Limb (tissue), 2 donors: ENCODE results near the gene CSF1R.
A peak's percentile ranks its signal among the peaks of the same experiment; 100 is the strongest.

ENCODE experiments used
- DNase-seq, 2 donors: peaks; one replicate each; pipeline ENCODE4 v3.0.0-alpha.2; 2016; ENCODE audit errors: extremely low spot score in 2 of 2

Gene CSF1R

DNA sequence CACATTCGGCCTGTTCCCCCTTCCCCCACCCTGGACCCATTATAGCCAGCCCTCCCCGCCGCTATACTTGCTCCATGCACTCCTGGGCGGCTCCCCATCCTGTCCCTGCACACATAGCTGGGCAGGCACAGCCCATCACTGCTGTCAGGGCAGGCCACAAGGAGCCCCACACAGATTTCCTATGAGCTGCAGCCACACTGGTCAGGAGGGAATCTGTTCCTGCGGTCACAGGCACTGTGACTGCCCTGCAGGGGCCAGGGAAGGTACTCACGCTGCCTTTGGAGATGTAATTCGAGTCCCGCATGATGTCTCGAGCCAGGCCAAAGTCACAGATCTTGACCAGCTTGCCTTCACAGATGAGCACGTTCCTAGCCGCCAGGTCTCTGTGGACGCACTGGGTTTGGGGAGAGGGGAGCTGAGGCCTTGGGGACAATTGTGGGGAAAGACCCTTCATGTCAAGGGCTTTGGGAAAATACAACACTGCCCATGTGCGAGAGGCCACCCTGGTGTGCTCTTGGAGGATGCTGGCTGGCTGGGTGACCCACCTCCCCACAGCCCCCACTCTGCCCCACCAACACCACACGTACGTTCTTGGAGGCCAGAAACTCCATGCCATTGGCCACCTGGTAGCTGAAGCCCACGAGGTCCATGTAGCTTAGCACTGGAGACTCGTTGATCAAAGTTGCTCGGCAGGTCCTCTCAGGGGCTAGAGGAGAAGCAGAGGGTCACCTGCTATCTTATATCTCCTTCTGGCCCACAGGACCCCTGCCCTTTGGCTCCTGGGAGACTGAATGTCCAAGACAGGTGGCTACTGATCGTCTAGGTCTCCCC is 34.5 kb upstream of the CSF1R start:
- DNase-seq = no peak

DNA sequence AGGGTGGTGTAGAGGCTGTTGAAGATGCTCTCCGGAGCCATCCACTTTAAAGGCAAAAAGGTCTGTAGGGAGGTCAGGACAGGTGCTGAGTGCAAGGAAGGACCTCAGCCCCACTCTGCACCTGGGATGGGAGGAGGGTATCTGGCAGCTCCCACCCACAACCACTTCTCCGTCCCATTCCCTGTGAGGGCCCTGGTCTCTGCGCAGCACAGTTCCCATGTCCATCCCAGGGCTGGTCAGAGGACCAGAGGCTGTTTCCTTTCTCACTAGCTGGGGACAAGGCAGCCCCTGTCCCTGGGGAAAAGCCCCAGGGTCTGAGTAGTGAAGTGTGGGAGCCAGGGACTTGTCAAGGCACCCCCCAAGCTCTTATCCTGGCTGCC is 33.7 kb upstream of the CSF1R start:
- peak in 1 of 2 donors; percentile 23 for DNase-seq

DNA sequence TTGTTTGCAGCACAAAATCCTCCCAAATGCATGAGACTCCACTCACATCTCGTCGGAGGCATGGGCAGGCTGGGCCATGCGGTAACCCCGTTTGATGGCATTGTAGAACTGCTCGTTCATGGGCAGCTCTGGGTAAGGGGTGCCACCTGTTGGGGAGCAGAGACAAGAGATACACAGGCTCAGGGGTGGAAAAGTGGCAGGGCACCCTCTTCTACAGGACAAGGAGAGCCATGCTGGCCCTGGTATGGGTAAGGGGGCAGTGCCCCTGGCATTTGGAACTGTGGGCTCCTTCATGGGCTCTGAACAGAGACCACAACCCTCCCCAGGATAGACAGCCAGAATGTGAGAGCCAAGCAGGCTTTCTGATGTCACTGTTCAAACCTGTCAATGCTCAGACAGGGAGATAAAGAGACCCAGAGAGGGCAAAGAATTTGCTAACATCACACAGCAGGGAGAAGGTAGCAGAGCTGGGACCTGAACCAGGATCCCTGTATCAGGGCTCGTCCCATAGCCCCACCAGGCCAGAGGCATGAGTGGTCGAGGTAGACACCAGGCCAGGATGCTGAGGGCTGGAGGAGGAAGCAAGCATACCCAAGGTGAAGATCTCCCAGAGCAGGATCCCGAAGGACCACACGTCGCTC is 33.2 kb upstream of the CSF1R start:
- peak in 1 of 2 donors; percentile 19 for DNase-seq

DNA sequence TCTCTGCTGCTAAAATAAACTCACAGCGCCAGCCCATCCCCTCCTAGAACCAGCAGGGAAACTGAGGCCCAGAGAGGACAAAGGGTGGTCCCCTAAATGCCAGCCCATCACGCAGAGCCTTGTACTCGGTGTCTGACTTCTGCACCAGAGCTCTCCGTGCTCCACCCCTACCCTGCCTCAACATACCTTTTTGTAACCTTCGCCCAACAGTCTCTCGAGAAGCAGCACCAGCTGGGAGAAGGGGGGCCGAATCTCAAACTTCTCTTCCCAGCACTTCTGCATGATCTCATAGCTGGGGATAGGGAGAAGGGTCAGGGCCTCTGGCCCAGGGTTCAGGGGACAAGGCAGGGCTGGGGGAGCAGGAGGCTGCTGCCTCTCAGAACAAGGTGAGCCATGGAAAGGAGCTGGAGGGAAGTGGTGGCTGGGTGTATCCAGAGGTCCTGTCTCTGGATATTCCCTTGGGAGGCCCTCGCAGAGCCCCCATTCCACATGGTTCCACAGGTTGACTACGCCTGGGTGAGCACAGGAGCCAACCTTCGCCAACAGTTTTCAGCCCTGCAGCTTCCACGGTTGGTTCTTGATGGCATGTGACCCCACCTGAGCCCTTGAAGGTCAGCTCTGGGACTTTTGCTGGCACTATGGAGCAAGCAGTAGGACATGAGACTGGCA is 32.3 kb upstream of the CSF1R start:
- DNase-seq = peak in 1 of 2 donors; percentile 21

DNA sequence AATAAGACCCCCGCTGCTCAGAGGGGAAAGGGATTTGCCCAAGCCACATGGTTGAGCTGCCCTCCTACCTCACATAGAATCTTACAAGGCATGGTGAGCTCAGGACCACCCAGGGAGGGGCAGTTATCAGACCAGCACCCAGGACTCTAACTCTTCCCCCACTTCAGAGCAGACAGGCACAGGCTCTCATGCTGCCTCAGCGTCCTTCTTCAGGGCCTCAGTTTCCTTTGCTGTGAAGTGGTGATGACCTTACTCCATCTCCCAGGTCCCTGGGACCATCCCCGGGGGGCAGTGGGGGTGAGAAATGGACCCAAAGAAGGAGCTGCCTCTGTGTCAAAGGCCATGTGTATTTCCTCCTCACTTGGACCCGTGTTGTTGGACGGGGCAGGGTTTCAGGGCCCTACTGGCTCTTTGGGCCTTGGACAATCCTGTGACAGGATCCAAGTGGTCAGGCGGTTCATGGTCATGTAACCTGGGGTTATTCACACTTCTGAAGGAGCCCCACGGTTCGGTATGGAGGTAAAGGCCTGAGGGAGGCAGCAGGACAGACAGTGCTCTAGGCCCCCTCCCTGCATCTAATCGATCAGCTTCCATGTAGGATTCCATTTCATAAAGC is 31.7 kb upstream of the CSF1R start:
- peak in 1 of 2 donors; percentile 14 for DNase-seq

DNA sequence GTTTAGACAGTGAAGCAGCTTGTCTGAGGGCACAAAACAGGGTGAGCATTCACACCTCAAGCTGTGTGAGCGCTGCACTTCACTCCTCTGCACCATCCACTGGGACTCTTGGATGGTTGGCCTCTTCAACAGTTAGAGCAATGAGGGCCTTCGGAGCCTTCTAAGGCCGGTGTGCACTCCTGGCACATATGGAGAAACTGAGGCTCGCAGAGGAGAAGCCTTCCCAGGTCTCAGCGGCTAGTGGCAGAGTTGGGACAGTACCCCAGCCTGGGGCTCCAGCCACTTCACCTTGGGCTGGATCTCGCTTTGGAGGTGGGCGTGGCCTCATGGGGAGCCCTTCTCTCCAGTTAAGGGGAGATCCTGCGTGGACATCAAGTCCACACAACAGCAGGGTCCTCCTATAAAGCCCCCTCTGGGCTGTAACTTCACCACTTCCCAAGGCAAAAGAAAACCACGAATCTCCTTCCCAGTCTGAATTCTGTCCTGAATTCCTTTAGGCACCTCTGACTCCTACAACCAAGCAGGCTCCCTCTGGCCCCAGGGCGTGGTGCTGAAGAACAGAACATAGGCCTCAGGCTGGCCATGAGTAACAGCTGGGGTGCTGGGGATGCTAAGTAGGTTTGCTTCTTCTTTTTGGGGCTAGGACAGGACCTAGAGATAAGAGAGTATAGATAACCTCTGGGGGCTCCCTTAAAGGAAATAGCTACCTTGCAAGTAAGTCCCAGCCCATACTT is 30.5 kb upstream of the CSF1R start:
- peak in 1 of 2 donors; percentile 23 for DNase-seq

DNA sequence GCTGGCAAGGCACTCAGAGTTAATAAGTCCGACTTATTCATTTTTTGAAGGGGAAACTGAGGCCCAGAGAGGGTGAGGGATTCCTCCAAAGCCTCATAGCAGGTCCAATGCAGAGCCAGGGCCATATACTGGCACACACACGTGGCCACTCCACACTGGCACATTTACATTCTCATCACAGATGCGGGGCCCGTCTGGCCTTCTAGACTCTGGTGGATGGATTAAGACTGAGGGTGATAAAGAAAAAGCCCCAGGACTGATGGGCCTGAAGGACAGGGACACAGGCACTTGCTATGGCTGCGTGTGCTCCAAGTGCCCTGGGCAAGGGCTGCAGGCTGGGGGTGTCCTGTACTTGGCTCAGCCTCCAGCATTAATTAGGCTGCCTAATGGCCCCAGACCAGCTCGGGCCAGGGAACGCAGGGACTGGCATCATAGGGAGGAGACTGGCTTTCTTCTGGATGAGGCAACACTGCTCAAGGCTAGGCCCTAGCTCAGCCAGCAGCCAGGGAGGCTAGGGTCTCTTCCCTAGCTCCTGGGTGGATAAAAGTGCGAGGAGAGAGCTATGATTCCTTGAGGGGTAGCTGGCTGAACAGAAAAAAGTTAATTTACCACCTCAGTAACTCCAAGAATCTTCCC is 28.5 kb upstream of the CSF1R start:
- peak in 1 of 2 donors; percentile 20 for DNase-seq

DNA sequence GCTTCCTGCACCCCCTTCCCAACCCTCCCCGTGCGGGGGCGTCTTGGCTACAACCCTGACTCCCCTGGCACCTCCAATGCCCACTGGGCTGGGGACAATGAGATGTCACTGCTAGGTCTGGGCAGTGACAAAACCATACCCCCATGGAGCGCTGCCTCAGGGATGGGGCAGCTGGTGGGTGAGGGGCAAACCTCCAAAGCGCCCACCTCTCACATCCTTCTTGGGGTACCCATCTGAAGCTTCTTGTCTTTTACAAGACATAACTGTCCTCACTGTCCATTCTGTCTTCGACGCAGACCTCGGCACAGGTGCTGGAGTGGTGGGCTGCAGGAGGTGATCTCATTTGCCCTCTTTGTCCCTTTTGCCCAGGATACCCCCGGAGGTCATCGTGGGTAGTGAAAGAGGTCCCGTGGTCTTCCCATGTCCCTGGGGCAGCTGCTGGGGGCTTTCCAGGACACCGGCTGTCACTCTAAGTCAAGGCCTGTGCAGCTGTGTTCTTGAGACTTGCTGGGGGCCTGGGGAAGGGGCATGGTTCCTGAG is 27.8 kb upstream of the CSF1R start:
- DNase-seq = peak in 1 of 2 donors; percentile 30

DNA sequence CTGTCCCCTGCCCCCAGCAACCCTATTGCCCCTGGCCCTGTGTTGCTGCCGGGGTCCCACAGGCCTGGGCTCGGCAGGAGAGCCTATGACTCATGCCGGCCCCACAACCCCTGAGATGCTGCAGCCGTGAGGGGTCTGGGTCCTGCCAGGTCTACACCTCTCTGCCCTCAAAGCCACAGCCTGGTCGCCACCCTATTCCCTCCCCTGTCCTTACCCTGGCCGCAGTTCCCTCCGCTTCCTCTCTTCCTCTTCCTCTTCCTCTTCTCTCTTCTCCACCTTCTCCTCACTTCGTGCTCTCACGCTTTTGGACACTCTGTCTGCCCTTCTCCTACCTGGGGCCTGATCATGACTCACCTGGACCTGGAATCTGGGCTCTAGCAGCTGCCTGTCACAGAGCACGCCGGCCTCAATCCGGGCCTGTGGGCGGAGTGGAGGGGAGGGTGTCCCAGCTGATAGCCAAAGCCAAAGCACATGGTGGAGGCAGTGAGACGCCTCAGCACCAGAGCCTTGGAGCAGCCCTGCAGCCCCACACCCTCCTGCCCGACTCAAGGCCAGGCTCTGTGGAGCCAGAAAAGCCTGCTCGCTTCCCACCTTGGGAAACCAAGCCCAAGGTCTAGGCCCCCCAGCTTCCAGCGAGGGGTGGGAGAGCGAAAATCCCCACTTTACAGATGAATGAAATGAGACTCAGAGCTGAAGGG is 26.8 kb upstream of the CSF1R start:
- peak in 1 of 2 donors; percentile 29 for DNase-seq

DNA sequence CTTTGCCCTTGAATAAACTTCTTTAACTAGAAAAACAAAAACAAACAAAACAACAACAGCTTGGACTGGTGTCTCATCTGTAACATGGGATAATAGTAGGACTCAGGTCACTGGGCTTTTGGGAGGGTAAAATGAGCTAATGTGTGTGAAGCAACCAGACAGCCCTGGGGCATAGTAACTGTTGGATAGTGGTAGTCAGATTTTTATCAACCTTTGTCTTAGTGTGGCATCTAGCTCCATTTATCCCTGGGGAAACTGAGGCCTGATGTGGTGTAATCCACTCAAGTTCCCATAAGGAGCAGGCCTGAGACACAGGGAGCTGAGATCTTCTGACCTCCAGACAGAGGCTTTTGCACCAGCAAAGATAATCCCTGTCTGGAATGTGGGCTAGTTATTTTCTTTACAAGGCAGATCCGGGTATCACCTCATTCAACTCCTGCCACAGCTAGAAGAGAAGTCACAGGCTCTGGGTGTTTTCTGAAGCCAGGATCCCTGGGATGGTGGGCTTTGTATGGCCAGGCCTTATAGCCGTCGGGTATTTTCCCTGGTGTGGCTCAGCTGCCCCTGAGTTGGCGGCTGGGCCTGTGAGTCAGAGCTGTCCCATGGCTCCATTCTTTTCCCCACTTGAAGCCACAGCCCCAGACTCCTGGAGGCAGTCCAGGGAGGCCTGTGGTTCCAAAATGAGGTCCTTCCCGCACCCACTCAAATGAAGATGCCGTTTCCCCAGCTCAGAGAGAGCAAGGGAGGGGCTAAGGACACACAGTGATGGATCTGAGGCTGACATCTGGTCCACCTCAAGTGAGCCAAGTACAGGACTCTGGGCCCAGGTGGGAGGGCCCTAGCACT is 26.1 kb upstream of the CSF1R start:
- peak in 1 of 2 donors; percentile 27 for DNase-seq

DNA sequence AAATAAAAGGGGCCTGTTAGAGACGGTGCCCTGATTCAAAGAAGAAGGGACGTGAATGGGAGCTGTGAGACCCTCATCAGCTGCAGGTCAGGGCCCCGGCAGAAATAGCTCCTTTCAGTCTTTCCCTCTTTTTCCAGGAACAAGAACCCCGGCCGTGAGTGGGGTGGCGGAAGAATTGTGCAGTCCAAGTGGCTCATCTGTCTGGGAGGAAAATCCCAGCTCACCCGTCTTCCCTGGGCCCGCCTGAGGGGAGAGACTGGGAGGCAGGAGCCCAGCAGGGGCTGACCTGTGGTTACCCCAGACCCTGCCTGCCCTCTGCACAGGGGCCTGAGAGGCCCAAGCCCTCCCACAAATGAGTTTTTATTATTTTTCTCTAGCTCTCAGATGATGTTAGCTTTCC is 24.8 kb upstream of the CSF1R start:
- DNase-seq = peak in 1 of 2 donors; percentile 24

DNA sequence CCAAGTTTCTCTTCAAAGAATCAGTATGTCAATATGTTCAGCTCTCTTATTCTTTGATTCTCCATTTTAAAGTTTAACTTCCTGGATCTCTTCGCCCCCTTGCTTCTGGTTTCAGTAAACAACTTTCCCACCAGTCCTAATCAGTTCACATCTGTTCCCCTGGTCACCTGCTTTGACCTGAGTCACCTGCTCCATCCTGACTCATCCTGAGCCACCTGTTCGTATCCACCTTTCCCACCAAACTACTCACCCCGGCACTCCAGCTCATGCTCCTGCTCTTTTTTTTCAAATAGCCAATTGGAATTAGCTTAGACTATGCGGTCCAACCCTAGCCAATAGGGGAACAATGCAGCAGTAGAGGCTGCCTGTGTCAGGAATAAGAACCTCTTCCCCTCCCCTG is 23.6 kb upstream of the CSF1R start:
- no peak for DNase-seq

DNA sequence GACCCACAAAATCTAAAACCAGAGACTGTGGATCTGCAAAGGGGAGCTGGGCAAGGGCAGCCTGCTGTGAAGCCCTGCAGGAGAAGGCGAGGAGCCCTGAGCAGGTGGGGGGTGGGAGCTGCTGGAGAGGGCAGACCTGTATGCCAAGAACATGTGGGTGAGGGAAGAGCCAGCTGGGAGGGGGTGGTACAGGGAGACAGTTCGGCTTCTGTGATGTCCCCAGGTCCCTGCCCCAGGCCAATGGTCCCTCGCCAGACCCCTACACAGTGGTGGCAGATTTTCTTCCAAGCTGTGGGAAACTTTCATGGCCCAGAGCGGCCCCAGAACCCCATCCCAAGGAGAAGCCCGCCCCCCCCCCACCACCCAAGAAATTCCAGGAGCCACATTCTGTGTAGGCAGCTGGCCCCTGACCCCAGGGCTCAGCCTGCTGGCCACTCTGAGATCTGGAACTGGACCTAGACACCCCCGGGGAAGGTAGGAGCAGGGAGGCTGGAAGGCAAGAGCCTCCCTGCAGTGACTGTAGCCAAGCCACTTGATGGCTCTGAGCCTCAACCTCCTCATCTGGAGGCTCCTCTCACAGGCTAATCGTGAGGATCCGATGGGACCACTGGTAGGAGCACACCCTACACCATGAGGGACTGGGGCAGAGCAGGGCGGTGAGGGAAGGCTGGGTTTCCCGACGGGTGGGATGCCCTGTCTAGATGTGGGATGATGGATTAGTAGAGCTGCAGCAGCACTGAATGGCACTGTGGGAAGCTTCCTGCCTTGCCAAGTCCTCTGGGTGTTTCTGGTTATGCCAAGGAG is 22.6 kb upstream of the CSF1R start:
- peak in 1 of 2 donors; percentile 18 for DNase-seq

DNA sequence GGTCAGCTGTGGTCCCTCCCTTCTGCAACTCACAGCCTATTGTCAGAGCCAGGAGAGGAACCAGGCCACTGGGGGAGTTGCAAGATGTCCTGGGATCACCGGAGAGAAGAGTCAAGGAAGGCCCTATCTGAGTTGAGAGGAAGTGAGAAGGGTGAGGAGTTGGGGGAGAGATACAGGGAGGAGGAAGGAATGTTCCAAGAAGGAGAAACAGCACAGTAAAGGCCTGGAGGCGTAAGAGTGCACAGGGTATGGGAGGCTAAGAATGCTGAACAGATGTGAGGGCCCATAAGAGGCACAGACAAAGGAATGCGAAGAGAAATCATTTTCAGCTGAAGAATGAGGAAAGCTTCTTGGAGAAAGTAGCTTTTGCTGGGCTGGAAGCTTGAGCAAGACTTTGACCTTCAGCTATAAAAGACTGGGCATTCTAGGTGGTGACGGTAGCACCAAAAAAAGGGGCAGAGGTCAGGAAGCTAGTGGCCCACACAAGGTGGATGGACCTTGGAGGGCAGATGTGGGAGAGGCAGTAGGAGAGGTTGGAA is 21.6 kb upstream of the CSF1R start:
- peak in 1 of 2 donors; percentile 25 for DNase-seq

DNA sequence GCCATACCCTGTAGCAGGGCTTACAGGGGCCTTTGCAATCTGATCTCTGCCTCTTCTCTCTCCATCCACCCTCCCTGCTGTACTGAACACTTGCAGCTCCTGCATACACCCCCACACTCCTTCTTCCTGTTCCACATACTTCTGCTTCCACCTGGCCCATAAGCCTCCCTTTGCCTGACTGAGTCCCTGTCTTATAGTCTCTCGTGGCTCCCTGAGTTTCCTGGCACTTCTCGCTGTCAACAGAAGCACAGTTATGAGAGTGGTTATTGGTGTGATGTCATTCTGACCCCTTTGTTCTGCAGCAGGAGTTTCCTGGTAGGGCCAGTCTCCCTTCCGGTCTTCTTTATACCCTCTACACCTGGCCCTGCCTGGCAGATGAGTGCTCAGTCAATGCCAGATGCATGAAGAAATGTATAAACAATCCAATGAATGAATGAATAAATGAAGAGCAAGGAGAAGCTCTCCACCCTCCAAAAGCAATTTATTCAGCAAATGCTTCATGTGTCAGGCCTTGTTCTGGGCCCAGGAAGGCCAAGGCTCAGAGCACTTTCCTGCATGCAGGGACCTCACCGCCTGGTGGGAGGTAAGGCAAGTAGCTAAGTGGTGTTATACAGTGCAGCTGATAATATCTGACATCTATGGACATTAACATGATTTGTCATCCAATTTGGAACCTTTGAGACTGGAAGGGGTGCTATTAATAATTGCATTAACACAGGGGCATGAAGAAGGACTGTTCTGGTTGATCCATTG is 20.5 kb upstream of the CSF1R start:
- DNase-seq = peak in 1 of 2 donors; percentile 20

DNA sequence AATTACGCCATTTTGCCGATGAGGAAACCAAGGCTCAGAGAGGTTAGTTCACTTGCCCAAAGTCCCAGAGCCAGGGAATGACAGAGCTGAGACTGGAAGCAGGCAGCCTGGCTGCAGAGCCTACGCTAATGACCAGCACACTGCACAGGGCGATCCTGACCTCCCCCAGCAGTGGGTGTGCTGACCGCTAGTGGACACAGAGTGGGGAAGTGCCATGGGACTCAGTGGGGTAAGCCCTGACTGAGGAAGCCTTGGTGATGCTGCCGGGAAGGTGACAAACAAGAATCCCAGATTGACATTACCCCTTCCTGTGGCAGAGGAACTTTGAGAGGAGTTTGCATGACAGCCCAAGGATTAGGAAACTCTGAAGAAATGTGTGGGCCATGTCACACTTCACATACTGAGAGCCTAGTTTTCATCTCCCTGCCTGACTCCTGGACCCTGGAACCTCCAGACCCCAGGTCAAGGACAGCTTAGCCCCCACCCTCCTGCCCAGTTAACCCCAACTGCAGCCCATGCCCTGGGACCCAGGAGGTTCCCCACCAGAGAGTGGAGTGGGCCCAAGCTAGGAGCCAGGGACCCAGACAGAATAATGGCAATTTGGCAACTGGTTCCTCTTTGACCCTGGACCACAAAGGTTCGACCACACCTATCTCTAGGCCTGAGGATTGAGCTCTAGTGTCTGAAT is 19.7 kb upstream of the CSF1R start:
- peak in 1 of 2 donors; percentile 17 for DNase-seq

DNA sequence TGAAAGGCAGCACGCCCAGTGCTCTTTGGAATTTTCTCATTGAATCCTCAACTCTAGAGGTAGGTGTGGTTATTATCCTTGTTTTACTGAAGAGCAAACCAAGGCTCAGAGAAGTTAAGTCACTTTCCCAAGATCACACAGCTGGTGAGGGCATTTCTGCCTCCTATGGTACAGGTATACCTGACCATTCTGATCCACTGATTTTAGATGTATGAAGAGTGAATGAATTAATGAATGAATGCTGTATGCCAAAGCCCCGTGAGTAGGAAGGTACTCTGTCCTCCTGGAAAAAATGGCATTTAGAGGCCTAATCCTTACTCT is 18.2 kb upstream of the CSF1R start:
- DNase-seq = no peak
